ENCODE data around the gene TIMP3.

DNA sequence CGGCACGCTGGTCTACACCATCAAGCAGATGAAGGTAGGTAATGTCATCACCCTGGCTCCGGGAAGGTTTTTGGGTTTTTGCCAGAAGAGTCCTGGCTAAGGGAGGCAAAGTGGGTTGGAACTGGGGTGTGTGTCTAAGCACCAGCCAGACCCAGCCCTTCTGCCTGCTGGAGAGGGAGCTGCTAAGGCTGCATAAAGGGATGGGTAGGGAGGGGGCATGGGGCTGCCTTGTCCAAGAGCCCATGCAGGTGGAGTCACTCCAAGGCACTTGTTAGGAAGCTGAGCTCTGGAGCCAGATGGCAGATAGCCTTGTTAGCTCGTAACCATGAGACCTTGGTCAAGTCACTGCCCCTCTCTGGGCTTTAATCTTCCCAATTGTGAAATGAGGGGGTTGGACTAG is 48.0 kb downstream of the TIMP3 start:
- TF ChIP-seq, protein P1, sequence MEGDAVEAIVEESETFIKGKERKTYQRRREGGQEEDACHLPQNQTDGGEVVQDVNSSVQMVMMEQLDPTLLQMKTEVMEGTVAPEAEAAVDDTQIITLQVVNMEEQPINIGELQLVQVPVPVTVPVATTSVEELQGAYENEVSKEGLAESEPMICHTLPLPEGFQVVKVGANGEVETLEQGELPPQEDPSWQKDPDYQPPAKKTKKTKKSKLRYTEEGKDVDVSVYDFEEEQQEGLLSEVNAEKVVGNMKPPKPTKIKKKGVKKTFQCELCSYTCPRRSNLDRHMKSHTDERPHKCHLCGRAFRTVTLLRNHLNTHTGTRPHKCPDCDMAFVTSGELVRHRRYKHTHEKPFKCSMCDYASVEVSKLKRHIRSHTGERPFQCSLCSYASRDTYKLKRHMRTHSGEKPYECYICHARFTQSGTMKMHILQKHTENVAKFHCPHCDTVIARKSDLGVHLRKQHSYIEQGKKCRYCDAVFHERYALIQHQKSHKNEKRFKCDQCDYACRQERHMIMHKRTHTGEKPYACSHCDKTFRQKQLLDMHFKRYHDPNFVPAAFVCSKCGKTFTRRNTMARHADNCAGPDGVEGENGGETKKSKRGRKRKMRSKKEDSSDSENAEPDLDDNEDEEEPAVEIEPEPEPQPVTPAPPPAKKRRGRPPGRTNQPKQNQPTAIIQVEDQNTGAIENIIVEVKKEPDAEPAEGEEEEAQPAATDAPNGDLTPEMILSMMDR (IDR thresholded peaks at IDR 0.05): no peak
- TF ChIP-seq POLR2A (IDR thresholded peaks at IDR 0.05): no peak

Measured in body of pancreas (tissue), 4 donors.